Ascending aorta (tissue), 2 donors: ENCODE results near the gene ACOT9. TPM values are rescaled to one million over a fixed set of nuclear protein-coding genes. Genes with fewer than 3 reads are reported as not detected.
"Not testable (repeated sequence)": the region's sequence is repeated elsewhere in the genome, so short reads cannot be mapped to it uniquely, and the experiment has no call there.

Experiments
- DNase-seq, 2 donors: peaks; one replicate each; pipeline ENCODE4 v3.0.0-alpha.2; 2019; ENCODE audit warnings: low spot score in 2 of 2
- H3K27ac ChIP-seq, 2 donors: fragments of 200-600 bp; sonication (generic); one replicate each; pipeline ENCODE4 v1.5.1; 2016 to 2017; ENCODE audit warnings: mild to moderate bottlenecking in 1 of 2
- H3K27me3 ChIP-seq: fragments of 200-600 bp; sonication (generic); one replicate; pipeline ENCODE4 v1.5.1; 2017
- H3K36me3 ChIP-seq, 2 donors: fragments of 200-600 bp; sonication (generic); one replicate each; pipeline ENCODE4 v1.5.1; 2016
- H3K4me1 ChIP-seq, 2 donors: fragments of 200-600 bp; sonication (generic); one replicate each; pipeline ENCODE4 v1.5.1; 2016 to 2017; ENCODE audit warnings: mild to moderate bottlenecking in 1 of 2
- H3K4me3 ChIP-seq, 2 donors: fragments of 200-600 bp; sonication (generic); one replicate each; pipeline ENCODE4 v1.5.1; 2016 to 2017; ENCODE audit warnings: mild to moderate bottlenecking in 1 of 2
- H3K9me3 ChIP-seq, 2 donors: fragments of 200-600 bp; sonication (generic); one replicate each; pipeline ENCODE4 v1.5.1; 2016
- intact Hi-C: fragments of 100-400 bp; cut with DNase I; formaldehyde crosslinking; loops from one replicate; pipeline ENCODE4 v1.15.1; 2023
- total RNA-seq: library from RNA; depleted of rRNA; stranded (reverse); fragments of >200 nt; gene quantifications from one replicate; pipeline ENCODE4 v1.1.0, GENCODE V29; 2016
- TF ChIP-seq, protein P1 (sequence below), 3 experiments: fragments of 200-600 bp in 2 of 3; fragments of 450-650 bp in 1 of 3; sonication (generic) in 2 of 3; IDR thresholded peaks; one replicate each; pipeline ENCODE4 v1.5.1; 2016 to 2019; ENCODE audit warnings: antibody characterized with exemption in 3 of 3, mild to moderate bottlenecking in 1 of 3, moderate library complexity in 1 of 3

The ACOT9 gene
- total RNA-seq, 1 donor from 2014 or later = 6.6 TPM

DNA sequence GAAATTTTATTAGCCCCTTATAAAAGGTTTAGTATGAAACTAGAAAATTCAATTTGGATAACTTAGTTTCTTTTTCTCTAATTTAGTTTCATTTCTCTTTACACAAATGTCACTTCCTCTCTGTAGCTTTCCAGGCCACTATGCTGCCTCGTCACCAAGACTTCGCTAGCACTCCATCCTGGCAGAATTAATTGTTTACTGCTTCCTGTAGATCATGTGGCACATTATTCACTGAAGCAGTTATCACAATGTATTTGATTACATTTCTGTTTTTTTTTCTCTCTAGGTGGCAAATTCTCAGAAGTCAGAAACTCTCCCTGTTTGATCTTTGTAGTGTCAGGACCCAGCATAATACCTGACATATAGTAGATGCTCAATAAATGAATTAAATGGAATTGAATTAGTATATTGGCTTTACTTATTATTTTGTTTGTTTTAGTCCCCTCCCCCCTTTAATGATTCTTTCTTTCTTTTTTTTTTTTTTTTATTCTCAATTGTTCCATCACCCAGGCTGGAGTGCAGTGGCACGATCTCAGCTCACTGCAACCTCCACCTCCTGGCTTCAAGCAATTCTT lies 30.6 kb upstream of the ACOT9 start:
- Histone ChIP-seq H3K4me3 (no peak overlapping the region), H3K4me1 (no peaks in the 10 kb centered on the region), H3K9me3 (no peaks in the 10 kb centered on the region), H3K36me3 (no peaks in the 10 kb centered on the region), H3K27me3 (no peaks in the 10 kb centered on the region), H3K27ac (no peak overlapping the region)
- intact Hi-C loops = no loop called here
- DNase-seq = no peak
- TF ChIP-seq, protein P1, sequence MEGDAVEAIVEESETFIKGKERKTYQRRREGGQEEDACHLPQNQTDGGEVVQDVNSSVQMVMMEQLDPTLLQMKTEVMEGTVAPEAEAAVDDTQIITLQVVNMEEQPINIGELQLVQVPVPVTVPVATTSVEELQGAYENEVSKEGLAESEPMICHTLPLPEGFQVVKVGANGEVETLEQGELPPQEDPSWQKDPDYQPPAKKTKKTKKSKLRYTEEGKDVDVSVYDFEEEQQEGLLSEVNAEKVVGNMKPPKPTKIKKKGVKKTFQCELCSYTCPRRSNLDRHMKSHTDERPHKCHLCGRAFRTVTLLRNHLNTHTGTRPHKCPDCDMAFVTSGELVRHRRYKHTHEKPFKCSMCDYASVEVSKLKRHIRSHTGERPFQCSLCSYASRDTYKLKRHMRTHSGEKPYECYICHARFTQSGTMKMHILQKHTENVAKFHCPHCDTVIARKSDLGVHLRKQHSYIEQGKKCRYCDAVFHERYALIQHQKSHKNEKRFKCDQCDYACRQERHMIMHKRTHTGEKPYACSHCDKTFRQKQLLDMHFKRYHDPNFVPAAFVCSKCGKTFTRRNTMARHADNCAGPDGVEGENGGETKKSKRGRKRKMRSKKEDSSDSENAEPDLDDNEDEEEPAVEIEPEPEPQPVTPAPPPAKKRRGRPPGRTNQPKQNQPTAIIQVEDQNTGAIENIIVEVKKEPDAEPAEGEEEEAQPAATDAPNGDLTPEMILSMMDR (IDR thresholded peaks at IDR 0.05) = no peak

DNA sequence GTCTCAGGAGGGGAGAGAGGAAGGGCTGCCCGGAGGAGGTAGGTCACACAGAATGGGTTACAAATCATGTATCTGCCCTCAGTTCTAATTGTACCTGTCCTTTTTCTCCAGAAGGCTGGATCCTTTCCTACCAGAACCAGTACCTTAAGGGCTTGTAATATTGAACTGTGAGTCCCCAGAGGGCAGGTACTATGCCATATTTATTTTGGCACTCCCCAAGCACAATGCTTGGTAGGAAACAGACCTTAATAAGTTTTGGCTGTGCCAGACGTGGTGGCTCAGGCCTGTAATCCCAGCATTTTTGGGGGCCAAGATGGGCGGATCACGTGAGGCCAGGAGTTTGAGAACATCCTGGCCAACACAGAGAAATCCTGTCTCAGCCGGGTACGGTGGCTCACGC lies 28.0 kb upstream of the ACOT9 start:
- H3K36me3 ChIP-seq, H3K4me1 ChIP-seq, H3K4me3 ChIP-seq, DNase-seq, H3K9me3 ChIP-seq, H3K27ac ChIP-seq, intact Hi-C loops, H3K27me3 ChIP-seq: not testable (repeated sequence)

DNA sequence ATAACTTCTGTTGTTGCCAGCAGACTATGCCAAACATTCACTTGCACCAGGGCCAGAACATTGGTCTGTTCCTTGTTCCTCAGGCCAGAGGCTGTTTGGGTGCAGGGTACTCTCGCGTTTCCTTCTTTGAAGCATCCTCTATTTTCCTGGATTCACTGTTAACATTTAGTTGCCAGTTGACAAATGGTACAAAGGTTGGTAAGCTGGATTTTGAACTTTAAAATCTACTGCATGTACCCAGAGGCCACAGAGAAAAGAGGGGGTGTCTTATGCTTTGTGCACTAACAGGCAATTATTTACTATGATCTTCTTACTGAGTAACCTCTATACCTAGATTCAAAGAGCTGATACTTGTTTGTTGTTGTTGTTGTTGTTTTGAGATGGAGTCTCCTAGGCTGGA lies 27.1 kb upstream of the ACOT9 start:
- intact Hi-C loops = no loop called here
- DNase-seq = no peak

DNA sequence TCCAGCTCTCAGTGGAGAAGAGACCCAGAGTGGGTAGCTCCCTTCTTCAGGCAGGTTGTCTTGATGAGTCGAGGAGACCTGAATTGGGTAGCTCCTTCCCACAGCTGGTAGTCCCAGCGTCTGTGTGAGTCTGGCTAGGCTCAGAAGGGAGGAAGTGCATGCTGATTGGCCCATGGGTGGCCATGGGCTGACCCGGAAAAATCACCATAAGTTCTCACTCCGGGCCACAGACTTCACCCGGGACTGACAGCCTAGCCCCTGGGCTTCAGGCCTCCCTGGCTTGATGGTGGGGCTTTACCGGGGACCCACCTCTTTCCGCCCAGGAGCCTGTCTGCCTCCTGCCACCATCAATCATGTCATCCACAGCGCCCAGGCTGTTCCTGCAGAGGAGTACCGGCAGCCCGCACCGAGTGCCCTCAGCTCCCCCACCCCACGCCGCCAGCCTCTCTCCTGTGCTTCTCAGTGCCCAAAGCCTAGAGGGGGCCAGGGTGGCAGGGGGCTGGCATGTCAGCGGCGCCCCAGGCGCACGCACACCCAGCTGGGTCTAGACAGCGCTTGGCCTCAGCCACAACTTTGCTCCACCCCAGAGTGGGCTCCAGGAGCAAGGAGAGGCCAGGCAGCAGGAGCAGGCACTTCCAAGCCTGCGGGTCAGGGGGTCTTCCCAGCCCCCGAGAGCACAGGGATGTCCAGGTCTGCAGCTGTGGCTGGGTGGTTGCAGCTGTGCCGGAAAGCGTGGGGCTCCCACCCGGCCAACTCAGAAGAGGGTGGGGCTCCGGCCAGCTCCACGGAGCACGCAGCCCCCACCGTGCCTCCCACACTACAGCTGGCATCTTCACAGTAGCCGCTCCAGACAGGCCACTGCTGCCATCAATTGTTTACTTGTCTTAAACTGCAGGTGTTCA lies 23.8 kb upstream of the ACOT9 start:
- no peaks in the 10 kb centered on the region for H3K4me1 ChIP-seq
- TF ChIP-seq, protein P1 (IDR thresholded peaks at IDR 0.05) = no peak
- H3K27me3 ChIP-seq = no peaks in the 10 kb centered on the region
- H3K27ac ChIP-seq = no peak overlapping the region
- H3K36me3 ChIP-seq = no peaks in the 10 kb centered on the region
- peaks cover 0 to 5% of the 10 kb centered on the region in 2 donors for H3K9me3 ChIP-seq
- H3K4me3 ChIP-seq = no peak overlapping the region
- no peak for DNase-seq
- intact Hi-C loops = no loop called here

More for the DNA sequence above, 27.1 kb upstream of the ACOT9 start:
- Histone ChIP-seq H3K36me3 (no peaks in the 10 kb centered on the region), H3K27ac (no peak overlapping the region), H3K27me3 (no peaks in the 10 kb centered on the region), H3K4me1 (no peaks in the 10 kb centered on the region), H3K4me3 (no peak overlapping the region), H3K9me3 (no peaks in the 10 kb centered on the region)
- TF ChIP-seq, protein P1 (IDR thresholded peaks at IDR 0.05) = no peak

DNA sequence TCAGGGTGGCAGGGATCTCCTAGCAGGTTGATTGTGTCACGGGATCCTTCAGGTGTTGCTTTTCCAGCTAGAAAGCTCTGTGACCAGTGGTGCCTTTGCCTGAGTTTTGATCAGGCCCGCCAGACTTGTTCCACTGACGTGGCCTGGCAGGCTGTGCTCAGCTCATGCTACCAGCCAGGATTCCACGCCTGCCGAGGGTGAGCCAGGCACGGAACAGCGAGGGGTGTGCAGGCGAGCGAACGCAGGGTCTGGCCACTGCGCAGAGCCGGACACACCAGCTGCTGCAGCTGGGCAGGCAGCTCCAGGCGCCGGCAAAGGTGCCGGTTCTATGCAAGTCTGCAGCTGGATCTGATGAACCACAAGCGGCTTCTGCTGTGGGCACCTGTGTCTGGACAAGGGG lies 22.8 kb upstream of the ACOT9 start:
- Histone ChIP-seq H3K4me3 (no peak overlapping the region), H3K27ac (no peak overlapping the region), H3K36me3 (no peaks in the 10 kb centered on the region), H3K27me3 (no peaks in the 10 kb centered on the region), H3K4me1 (no peaks in the 10 kb centered on the region), H3K9me3 (peaks cover 0 to 5% of the 10 kb centered on the region in 2 donors)
- intact Hi-C loops = no loop called here
- no peak for DNase-seq
- TF ChIP-seq, protein P1 (IDR thresholded peaks at IDR 0.05) = no peak

DNA sequence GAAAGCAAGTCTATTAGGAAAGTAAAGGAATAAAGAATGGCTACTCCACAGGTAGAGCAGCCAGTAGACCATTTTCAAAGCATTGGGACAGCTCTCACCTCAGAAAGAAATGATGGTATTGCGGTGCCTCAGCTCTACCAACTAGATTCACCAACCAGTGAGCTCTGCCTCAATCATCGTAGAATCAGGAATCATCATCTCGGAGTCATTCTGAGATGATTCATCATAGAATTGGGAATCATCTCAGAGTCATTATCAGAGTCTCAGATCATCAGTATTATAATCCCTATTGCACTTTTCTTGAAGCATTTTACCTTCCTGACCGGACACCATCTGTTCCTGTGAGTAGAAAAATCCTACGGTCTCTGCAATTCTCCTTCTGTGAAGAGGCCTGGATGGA lies 22.4 kb upstream of the ACOT9 start:
- no peaks in the 10 kb centered on the region for H3K27me3 ChIP-seq
- no peak overlapping the region for H3K4me3 ChIP-seq
- H3K9me3 ChIP-seq = peaks cover 0 to 5% of the 10 kb centered on the region in 2 donors
- TF ChIP-seq, protein P1 (IDR thresholded peaks at IDR 0.05) = no peak
- no peaks in the 10 kb centered on the region for H3K36me3 ChIP-seq
- no peak overlapping the region for H3K27ac ChIP-seq
- no peaks in the 10 kb centered on the region for H3K4me1 ChIP-seq
- intact Hi-C loops = no loop called here
- no peak for DNase-seq
